Activated T-helper 2 cell treated with anti-CD3 and anti-CD28 coated beads, Interferon-gamma antibody, Interleukin-2, Interleukin-4, amounts not matched to agents 10 μg/mL and 5 μg/mL and 100 μg/mL, durations not matched to agents 14 hours and 24 hours and 36 hours (primary cell): Measurements from ENCODE around the gene CRTAC1. TPM values are rescaled to one million over a fixed set of nuclear protein-coding genes. Genes with fewer than 3 reads are reported as not detected.

ENCODE experiments used
- DNase-seq: peaks from one replicate; pipeline ENCODE4 v3.0.0; 2021; ENCODE audit warnings: low spot score
- H3K27ac Mint-ChIP-seq: one replicate; pipeline ENCODE4 v1.8.0; 2021; ENCODE audit warnings: mixed read lengths
- H3K27me3 Mint-ChIP-seq: one replicate; pipeline ENCODE4 v1.8.0; 2021; ENCODE audit warnings: low read depth, mixed read lengths
- H3K36me3 Mint-ChIP-seq: one replicate; pipeline ENCODE4 v1.8.0; 2021; ENCODE audit warnings: low read depth, mixed read lengths
- H3K4me1 Mint-ChIP-seq: one replicate; pipeline ENCODE4 v1.8.0; 2021; ENCODE audit warnings: low read depth, mixed read lengths
- H3K4me3 Mint-ChIP-seq: one replicate; pipeline ENCODE4 v1.8.0; 2021; ENCODE audit warnings: low read depth, mild to moderate bottlenecking, moderate library complexity, mixed read lengths
- H3K9me3 Mint-ChIP-seq: one replicate; pipeline ENCODE4 v1.8.0; 2021; ENCODE audit warnings: mixed read lengths
- intact Hi-C: fragments of 100-400 bp; cut with micrococcal nuclease; formaldehyde crosslinking; loops from one replicate; pipeline ENCODE4 v1.15.1; 2023
- total RNA-seq: library from RNA; stranded (reverse); gene quantifications from 2 replicates; pipeline ENCODE4 v1.2.3, GENCODE V29; 2022

CRTAC1 gene
- total RNA-seq, 1 donor from 2014 or later: not detected

DNA sequence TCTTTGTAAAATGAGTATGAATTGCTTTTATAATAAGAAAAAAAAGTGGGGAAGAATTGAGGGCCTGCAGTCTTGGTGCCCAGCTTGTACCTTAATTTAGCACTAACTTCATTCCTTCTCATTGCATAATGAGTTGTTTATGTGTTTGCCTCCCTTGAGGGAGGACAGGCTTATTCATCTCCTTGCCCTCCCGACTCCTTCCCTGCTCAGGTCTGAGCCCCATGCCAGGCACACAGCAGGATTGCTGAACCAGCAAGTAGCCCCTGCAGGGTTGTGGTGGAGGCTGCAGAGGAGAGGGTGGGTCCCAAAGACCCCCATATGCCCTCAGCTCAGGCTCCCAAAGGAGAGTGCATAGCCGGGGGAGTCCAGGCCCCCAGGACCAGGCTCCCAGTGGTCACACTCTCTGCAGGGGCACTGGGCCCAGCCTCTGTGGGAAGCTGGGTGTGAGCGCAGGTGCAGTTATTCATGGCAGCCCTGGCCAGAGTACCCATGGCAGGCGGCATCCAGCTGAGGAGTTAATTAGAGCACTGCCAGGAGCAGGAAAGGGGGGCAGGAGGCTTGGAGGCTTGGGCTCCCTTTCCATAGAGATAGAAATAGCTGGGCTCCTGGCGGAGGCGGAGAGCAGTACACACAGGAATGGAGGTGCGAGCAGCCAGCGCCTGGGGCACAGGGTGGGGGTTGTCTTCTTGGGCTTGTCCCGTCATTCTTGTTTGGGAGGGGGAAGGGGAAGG, 208.9 kb downstream of the CRTAC1 start:
- no peak for DNase-seq
- Mint-ChIP-seq H3K36me3 (no peaks in the 10 kb centered on the region), H3K9me3 (no peaks in the 10 kb centered on the region), H3K27ac (no peak overlapping the region), H3K27me3 (peaks cover 4% of the 10 kb centered on the region), H3K4me3 (no peak overlapping the region), H3K4me1 (no peaks in the 10 kb centered on the region)
- intact Hi-C loops: no loop called here

DNA sequence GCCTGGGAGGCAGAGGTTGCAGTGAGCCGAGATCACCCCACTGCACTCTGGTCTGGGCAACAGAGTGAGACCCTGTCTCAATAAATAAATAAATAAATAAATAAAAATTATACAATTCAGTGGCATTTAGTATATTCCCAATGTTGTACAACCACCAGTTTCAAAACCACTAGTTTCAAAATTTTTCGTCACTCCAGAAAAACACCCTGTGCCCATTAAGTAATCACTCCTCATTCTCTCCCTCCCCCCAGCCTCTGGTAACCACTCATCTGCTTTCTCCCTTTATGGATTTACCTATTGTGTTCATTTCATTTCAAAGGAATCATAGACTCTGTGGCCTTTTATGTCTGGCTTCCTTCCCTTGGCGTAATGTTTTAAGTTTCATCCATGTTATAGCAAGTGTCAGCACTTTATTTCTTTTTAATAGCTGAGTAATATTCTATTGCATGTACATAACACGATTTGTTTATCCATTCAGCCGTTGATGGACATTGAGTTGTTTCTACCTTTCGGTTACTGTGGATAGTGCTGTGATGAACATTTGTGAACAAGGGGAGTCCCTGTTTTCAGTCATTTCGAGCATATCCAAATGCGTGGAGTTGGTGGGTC, 210.2 kb downstream of the CRTAC1 start:
- Mint-ChIP-seq H3K36me3 (no peaks in the 10 kb centered on the region), H3K27ac (no peak overlapping the region), H3K9me3 (no peaks in the 10 kb centered on the region), H3K4me3 (no peak overlapping the region), H3K27me3 (peaks cover 4% of the 10 kb centered on the region), H3K4me1 (no peaks in the 10 kb centered on the region)
- DNase-seq: no peak
- intact Hi-C loops: no loop called here

DNA sequence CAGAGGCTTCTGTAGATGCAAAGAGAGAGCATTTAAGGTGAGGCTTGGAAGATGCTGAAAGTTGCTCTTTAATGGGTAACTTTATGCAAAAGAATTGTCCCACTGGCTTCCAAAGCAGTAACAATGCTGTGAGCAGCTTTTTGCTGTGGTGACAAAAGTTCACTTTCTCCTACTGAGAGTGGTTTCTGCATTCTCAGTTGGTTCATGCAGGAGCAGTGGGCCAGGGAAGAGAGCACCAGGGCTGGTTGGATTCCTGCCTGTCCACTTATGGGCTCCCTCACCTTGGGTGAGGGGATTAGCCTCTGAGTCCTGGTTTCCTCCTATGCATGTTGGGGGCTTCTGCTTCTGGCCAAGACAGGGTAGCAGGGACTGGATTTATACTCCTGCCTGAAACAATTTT, 211.8 kb downstream of the CRTAC1 start:
- Mint-ChIP-seq H3K4me1 (no peaks in the 10 kb centered on the region), H3K4me3 (no peak overlapping the region), H3K27me3 (peaks cover 4% of the 10 kb centered on the region), H3K27ac (no peak overlapping the region), H3K36me3 (no peaks in the 10 kb centered on the region), H3K9me3 (no peaks in the 10 kb centered on the region)
- no peak for DNase-seq
- intact Hi-C loops: no loop called here

DNA sequence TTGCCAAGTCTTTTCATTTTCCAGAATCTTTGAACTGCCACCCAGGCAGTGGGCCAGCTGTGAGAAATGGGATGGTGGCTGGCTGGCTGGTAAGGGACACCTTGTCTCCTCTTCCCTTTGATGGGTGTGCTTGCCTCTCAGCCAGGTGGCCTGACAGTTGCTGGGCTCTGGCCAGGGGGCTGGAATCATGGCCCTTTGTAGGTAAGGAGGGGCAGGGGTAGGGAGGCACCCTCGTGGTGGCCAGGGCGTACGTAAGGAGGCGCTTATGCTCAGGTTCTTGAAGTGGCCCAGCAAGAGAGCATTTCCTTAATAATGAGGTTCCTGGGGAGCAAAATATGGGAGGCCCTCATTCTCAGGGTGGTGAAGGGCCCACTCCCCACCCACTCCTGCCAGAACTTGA, 213.8 kb downstream of the CRTAC1 start:
- no peak overlapping the region for H3K4me3 Mint-ChIP-seq
- H3K4me1 Mint-ChIP-seq: no peaks in the 10 kb centered on the region

More for the DNA sequence above, 213.8 kb downstream of the CRTAC1 start:
- H3K36me3 Mint-ChIP-seq: no peaks in the 10 kb centered on the region
- no peaks in the 10 kb centered on the region for H3K9me3 Mint-ChIP-seq
- no peak overlapping the region for H3K27ac Mint-ChIP-seq
- intact Hi-C loops: no loop called here
- no peak for DNase-seq
- H3K27me3 Mint-ChIP-seq: peaks cover 6% of the 10 kb centered on the region

Other genes starting within 250 kb of the CRTAC1 start
- gene GOLGA7B, start 180.8 kb downstream of the CRTAC1 start, total RNA-seq: 0.34 and 0.62 TPM in 2 replicates
- gene R3HCC1L, start 104.0 kb upstream of the CRTAC1 start, total RNA-seq: 17.9 and 18.4 TPM in 2 replicates
- not detected in 2 replicates for gene LOXL4, start 237.6 kb upstream of the CRTAC1 start, total RNA-seq